AG04450 (cell line): ENCODE measurements around the gene GMPPA. TPM values are rescaled to one million over a fixed set of nuclear protein-coding genes. Genes with fewer than 3 reads are reported as not detected.

ENCODE experiments used
- CTCF ChIA-PET: fragments of 300-600, 350-600 bp; formaldehyde crosslinking; extraction: SDS; loops from one replicate; lab custom pipeline; 2022; ENCODE audit warnings: antibody characterized with exemption, inconsistent platforms; lab: Charles Lee
- POLR2A ChIA-PET: fragments of 350-600 bp; formaldehyde crosslinking; extraction: SDS; loops from one replicate; lab custom pipeline; 2021; ENCODE audit warnings: antibody characterized with exemption, inconsistent platforms; lab: Yijun Ruan, JAX
- DNase-seq: peaks from one replicate; pipeline ENCODE4 v3.0.0-alpha.2; 2011; ENCODE audit warnings: low read depth, low spot score
- H3K27ac ChIP-seq: one replicate; pipeline ENCODE4 v1.5.1; 2012; ENCODE audit warnings: low read depth, low read length, control low read depth
- H3K27me3 ChIP-seq: one replicate; pipeline ENCODE4 v1.6.0; 2012; ENCODE audit warnings: low read length; ENCODE audit not compliant: control insufficient read depth, insufficient read depth
- H3K4me3 ChIP-seq: 2 replicates; pipeline ENCODE4 v1.5.1; 2011; ENCODE audit warnings: mild to moderate bottlenecking, low read depth, low read length, control low read depth
- H3K9me3 ChIP-seq: 2 replicates; pipeline ENCODE4 v1.5.1; 2012; ENCODE audit warnings: low read length; ENCODE audit not compliant: control insufficient read depth, insufficient read depth
- CTCF ChIP-seq: IDR thresholded peaks from 2 replicates; pipeline ENCODE4 v1.5.1; 2011; ENCODE audit warnings: low read depth, low read length, control low read depth, inconsistent platforms
- polyA plus RNA-seq: library from polyadenylated mRNA; depleted of rRNA; stranded (reverse); fragments of >200 nt; gene quantifications from 2 replicates; pipeline ENCODE4 v1.2.3, GENCODE V29; 2011

GMPPA gene
- polyA plus RNA-seq, 1 experiment, result 90.1 TPM

- no peak for DNase-seq
- Histone ChIP-seq H3K27me3 (no peaks in the 10 kb centered on the region), H3K4me3 (no peak overlapping the region), H3K27ac (no peak overlapping the region), H3K9me3 (no peaks in the 10 kb centered on the region)
- CTCF ChIA-PET, result interaction anchor here (1.3 to 3.2 kb wide), 4 partner anchors 10 to 149 kb away, joined by 12 to 43 read pairs (median 26); no protein-coding TSS in a partner anchor
- POLR2A ChIA-PET, result interaction anchor here (0.5 kb wide), 1 partner anchor 20 kb away, joined by 3 read pairs; no protein-coding TSS in a partner anchor
- TF ChIP-seq CTCF, result no peak
Observed at GRCh38 chr2:219539926-219540678, 41.4 kb downstream of the GMPPA start.

GRCh38 chr2:219540784-219541504 lies 42.3 kb downstream of the GMPPA start:
- no peak for TF ChIP-seq CTCF
- Histone ChIP-seq H3K27me3 (no peaks in the 10 kb centered on the region), H3K27ac (no peak overlapping the region), H3K9me3 (no peaks in the 10 kb centered on the region), H3K4me3 (no peak overlapping the region)
- ChIA-PET POLR2A (interaction anchor here (0.5 kb wide), 1 partner anchor 21 kb away, joined by 3 read pairs; no protein-coding TSS in a partner anchor), CTCF (interaction anchor here (0.6 to 3.2 kb wide), 30 partner anchors 11 to 1157 kb away, joined by 3 to 43 read pairs (median 4); partner anchors contain the start of genes ASIC4, OBSL1 and STK11IP)
- no peak for DNase-seq

GRCh38 chr2:219541611-219542180 lies 43.0 kb downstream of the GMPPA start:
- DNase-seq, result no peak
- Histone ChIP-seq H3K27me3 (no peaks in the 10 kb centered on the region), H3K27ac (no peak overlapping the region), H3K9me3 (no peaks in the 10 kb centered on the region), H3K4me3 (peak overlapping the region; percentile 23; the same call in 1 of the 2 replicates)
- ChIA-PET CTCF (interaction anchor here (0.5 to 4.4 kb wide), 35 partner anchors 11 to 1157 kb away, joined by 3 to 43 read pairs (median 4); partner anchors contain the start of genes ASIC4, OBSL1 and STK11IP), POLR2A (no interaction called here)
- TF ChIP-seq CTCF, result peak; percentile 83

- H3K27ac ChIP-seq, result peak overlapping the region; percentile 78
- no peak for TF ChIP-seq CTCF
- CTCF ChIA-PET, result interaction anchor here (1.0 to 4.4 kb wide), 4 partner anchors 17 to 101 kb away, joined by 5 to 30 read pairs (median 6); no protein-coding TSS in a partner anchor
- POLR2A ChIA-PET, result interaction anchor here (1.2 to 1.6 kb wide), 4 partner anchors 9 to 55 kb away, joined by 5 to 10 read pairs (median 8); partner anchors contain the start of genes OBSL1 and STK11IP
- no peaks in the 10 kb centered on the region for H3K27me3 ChIP-seq
- H3K4me3 ChIP-seq, result peak overlapping the region; percentile 75
- H3K9me3 ChIP-seq, result no peaks in the 10 kb centered on the region; the same call in 1 of the 2 replicates
- DNase-seq, result no peak
Observed at GRCh38 chr2:219542931-219543595, 44.4 kb downstream of the GMPPA start.
